NCI-H345 treated with DMSO at 0.1 percent for 48 hours (cell line): ENCODE measurements around the gene POGLUT2.

Source experiments
- DNase-seq: peaks from one replicate; lab custom pipeline; 2025; ENCODE audit not compliant: unreplicated experiment; lab: John Stamatoyannopoulos, UW

POGLUT2 gene

DNA sequence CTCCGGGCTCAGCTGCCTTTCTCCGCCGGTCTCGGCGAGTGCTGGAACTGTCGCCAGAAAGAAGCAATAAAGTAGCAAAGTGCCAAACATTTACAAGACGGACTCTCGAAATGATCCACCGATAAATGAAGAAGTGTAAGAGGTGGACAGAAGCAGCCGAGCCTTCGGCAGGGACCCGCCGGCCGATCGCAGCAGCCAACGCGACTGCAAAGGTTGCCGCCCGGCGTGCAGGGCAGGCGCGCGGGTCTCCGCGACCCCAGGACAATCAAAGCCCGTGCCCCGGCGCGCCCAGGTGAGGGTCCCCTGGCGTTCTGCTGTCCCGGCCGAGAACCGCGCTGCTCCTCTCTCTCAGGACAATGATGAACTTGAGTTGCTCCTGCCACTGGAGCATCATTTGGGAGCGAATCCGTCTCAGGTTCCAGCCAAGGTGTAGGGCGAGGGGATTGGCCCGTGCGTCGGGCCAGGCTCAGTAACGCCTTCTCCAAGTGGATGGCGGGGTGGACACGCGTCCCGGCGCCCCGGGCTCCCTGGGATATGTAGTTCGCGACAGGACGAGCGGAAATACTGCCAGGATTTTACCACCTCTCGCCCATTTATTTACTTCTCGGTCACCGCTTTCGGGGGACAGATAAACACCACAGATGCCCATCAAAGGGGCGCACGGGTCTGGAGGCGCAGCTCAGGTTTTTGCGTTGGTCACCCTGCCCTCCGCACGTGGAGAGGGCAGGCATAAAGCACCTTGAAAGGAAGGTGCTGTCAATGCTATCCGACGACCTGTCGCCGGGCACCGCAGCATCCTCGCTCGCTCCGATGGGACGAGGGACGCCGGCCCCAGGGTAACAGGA, at the start of gene POGLUT2, which contains the start of gene BIVM:
Gene POGLUT2 (minus strand): TSS at position 396 of the 845 bp plus-strand sequence. CDS start 306 bp downstream, at position 90.
Gene BIVM (plus strand): TSS at position 539 of the 845 bp plus-strand sequence. CDS start 8,149 bp downstream, outside the sequence.
- peak; percentile 83 for DNase-seq

DNA sequence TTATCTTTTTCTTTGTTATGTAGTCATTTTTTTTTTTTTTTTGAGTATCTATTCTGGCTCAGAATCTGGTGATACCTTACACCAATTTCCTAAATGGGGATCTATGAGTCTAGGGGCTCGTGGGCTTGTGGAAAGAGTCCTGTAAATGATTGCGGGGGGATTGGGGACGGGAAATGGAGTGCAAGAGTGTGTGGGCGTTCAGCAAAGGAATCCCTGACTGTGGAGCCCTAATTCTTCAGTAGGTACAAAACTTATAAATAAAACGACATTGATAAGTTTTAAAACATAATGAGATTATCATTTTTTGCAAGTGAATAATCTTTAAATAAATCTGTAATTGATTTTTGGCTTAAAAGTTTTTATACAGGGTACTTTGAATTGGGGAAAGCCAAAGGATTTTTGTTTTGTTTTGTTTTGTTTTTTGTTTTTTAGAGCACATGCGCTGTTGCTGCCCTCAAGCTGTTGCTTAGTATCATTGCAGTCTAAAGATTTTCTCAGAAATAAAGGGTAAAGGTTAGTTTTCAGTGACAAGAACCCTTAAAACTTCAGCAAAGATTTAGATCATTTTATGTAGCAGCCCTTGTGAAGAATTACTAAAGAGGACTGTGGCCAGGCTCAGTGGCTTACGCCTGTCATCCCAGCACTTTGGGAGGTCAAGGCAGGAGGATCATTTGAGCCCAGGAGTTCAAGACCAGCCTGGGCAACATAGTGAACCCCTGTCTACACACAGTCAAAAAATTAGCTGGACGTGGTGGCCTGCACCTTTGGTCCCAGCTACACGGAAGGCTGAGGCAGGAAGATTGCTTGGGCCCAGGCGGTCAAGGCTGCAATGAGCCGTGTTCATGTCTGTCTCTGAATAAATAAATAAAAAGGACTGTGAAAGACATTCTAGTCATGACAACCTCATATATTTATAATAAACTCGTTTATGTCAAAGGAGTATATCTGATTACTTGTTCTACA, 48.8 kb upstream of the POGLUT2 start:
- DNase-seq: peak; percentile 12

DNA sequence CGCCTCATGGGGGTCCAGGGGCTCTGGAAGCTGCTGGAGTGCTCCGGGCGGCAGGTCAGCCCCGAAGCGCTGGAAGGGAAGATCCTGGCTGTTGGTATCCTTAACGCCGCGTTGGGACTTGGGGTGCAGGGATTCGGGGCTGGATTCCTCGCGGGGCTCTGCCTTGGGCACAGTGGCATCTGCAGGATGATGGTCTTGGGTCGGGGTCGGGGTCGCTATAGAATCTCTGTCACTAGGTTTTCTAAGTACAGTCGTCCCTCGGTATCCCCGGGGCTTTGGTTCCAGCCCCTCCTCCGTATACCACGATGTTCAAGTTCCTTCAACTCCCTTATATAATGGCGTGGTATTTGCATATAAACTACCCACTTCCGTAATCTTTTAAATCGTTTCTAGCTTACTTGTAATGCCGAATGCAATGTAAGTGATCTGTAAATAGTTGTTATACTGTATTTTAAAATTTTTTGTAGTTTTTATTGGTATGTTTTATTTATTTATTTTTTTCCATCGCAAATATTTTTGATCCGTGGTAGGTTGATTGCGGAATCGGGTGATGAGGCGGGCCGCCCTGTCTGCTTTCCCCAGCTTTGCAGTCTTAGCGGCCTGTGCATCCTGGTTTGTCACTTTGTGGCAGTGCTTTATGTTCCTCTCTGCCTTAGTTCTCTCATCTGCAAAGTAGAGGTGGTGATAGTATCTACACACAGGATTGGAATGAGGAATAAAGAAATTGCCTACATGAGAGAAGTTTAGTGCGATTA, 47.7 kb upstream of the POGLUT2 start:
- peak; percentile 23 for DNase-seq

DNA sequence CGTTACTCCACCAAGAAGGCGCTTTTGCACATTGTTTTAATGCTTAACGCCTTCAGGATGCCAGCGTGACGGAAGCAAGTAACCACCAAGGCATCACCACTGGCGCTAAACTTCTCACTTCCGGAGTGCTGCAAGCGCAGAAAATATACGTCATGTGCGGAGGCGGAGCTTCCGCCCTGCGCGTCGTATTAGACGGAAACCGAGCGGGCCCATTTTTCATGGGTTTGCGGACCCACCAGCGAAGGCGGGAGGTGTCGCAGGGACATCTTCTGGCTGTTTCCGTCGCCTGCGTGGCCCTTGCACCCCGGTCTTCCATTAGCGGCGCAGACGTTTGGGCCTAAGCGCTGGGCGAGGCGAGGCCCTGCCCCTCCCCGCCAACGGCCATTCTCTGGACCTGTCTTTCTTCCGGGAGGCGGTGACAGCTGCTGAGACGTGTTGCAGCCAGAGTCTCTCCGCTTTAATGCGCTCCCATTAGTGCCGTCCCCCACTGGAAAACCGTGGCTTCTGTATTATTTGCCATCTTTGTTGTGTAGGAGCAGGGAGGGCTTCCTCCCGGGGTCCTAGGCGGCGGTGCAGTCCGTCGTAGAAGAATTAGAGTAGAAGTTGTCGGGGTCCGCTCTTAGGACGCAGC, 47.0 kb upstream of the POGLUT2 start, which contains the start of gene ERCC5:
Gene ERCC5 (plus strand): TSS at position 403 of the 631 bp plus-strand sequence. CDS start 235 bp downstream, outside the sequence.
- peak; percentile 85 for DNase-seq

DNA sequence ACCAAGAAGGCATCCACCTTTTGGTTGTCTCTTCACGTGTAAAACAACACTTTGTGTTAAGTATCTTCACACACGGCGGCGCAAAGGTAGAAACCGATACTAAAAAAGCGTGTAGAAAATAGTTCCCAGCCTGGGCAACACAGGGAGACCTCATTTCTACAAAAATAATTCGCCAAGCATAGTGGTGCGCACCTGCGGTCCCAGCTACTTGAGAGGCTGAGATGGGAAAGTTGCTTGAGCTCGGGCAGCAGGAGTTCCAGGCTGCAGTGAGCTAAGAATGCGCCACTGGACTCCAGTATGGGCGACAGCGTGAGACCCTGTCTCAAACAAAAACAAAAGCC, 46.5 kb upstream of the POGLUT2 start:
- no peak for DNase-seq

DNA sequence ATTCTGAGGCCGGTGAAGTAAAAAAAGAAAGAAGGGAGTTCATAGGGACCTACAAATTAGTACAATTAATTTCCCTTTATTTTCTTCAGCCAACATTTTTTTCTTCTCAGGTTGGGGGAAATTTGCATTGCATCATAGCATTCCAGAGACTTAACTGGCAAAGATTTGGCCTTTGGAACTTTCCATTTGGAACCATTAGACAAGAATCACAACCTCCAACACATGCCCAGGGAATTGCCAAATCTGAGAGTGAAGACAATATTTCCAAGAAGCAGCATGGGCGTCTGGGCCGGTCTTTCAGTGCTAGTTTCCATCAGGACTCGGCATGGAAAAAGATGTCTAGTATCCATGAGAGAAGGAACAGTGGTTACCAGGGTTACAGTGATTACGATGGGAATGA, 40.7 kb upstream of the POGLUT2 start:
- no peak for DNase-seq

DNA sequence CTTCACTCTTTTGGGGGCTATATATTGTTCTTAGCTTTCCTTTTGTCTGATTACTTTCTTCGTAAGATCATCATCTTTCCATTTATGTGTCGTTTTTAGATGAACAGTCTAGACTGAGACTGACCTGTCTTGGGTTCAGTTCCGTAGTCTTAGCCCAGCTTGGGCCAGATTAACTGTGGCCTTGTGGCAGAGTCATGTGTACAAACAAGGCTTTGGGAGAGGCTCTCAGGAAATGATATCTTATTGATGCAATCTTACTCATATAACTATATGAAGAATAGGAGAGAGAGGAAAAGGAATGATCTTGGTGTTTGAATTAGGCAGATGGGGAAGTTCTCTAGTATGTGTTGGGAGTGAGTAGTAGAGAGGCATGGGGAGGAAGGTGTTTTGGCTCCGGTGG, 40.2 kb upstream of the POGLUT2 start:
- DNase-seq: no peak

DNA sequence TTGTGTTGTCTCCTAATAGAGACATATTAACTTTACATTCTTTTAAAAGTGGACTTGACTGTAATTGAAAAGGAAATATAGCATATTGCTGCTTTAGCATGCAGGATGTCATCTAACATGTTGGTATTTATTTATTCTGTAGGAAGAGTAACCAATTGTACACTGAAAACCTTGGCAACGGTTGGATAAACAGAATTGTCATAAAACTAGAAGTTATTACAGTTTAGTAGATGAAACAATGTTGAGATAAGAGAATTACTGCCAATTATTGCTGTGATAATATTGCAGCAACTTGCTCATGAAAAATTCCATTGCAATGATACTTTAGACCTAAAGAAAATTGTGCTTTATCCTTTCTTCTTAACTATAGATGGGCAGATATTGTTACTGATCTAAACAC, 39.5 kb upstream of the POGLUT2 start:
- DNase-seq: no peak

DNA sequence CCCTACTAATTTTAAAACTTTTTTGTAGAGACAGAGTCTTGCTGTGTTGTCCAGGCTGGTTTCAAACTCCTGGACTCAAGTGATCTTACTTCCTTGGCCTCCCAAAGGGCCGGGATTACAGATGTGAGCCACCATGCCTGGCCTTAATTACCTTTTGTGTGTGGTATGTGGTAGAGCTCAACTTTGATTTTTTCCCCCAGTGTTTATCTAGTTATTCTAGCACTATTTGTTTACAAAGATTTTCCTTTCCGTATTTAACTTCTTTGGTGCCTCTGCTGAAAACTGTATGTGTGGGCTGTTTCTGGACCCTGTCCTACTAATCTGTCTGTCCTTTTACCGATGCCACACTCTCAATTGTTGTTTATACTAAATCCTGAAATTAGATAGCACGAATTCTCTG, 37.7 kb upstream of the POGLUT2 start:
- DNase-seq: no peak

DNA sequence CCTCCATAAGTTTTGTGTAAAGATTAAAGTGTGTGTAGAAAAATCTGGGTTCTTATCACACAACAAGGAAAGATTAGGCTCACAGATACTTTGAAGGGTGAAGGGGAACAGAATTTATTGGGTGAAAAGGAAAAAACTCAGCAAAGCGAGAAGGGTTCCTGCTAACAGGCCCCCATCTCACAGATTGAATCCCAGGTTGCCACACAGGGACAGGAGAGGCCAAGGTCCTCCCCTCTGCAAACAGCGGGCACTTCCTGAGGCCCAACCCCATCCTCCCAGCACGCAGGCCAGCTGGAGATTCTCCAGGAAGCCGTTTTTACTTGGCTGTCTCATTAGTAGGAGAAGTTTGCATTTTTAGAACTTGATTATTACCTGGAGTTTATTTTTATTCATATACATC, 31.9 kb upstream of the POGLUT2 start:
- DNase-seq: no peak

DNA sequence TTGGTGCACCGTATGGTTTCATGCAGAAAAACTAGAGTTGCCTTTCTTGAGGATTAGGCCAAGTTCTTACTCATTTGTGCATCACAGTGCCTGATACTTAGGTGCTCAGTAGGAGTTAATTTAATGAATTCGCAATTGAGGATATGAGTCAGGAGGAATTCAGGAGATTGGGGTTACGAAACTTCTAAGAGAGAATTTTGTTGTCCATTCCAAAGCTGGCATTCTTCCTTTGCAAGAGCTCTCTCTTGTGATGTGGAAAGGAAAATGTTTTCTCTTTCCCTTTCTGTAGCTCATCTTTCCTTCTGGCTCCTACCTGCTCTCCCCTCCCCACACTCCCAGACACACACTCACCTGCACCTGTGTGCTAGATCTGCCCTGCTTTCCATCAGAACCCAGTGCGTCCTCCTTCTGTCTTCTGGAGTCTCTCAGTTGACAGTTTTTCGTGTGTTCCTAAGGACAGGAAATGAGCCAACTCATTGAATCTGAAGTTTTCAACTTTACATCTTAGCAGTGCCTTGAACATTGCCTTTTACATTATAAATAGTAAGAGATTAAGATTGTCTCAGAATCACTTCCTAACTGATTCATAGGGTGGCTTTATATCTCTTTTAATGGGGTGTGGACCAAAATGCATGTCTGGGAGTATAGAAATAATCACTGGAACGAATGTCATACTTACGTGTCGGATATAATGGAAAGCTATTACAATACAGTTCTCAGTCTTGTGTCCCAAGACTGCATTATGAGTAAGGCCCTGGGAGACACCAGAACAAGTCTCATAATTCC, 27.3 kb upstream of the POGLUT2 start:
- DNase-seq: no peak

DNA sequence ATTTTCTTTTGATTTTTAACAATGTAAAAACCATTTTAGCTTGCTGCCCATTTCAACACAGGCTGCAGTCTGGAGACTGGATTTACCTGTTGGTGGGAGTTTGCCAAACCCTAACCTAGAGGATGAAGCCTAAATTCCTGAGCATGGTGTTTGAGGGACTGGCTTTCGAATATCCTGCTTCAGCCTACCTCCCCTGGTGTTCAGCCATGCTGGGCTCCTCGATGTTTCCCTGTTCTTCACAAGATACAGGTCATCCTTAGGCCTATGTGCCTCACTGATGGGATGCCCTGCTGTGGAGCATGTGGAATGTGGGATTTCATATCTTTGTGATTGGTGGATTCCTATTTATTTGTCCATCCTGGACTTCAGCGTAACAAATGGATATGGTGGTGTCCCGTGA, 26.6 kb upstream of the POGLUT2 start:
- no peak for DNase-seq

DNA sequence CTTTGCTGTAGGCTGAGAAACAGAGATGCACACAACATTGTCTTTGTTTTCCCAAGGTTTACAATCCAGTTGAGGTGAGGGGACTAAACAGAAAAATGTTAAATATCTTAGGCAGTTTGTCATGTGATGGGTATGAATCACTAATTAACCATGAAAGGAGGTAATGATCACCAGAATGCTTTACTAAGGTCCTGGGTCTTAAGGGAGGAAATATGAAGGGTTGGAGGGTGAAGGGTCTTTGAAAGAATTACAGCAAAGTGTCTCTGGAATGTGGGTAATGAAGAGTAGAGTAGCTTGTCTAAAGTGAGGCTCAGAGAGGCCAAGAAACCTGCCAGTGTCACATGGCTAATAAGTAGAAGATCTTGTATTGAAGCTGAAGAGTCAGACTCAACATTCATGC, 19.1 kb upstream of the POGLUT2 start:
- DNase-seq: no peak

DNA sequence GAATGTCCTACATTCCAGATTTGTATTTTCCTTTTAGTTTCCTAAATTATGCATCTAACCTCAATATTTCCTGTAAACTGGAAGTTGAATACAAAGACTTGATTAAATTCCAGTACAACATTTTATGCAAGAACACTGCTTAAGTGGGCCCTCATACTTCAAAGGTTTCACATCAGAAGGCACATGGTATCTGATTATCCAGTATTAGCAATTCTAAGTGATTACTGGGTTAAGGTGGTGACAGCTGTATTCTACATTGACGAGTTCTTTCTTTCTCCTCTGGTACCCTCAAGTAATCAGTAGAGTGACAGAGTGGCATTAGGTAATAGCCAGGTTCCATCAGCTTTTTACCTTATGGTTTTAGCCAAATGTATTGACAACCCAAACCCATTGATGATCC, 18.5 kb upstream of the POGLUT2 start:
- DNase-seq: no peak

DNA sequence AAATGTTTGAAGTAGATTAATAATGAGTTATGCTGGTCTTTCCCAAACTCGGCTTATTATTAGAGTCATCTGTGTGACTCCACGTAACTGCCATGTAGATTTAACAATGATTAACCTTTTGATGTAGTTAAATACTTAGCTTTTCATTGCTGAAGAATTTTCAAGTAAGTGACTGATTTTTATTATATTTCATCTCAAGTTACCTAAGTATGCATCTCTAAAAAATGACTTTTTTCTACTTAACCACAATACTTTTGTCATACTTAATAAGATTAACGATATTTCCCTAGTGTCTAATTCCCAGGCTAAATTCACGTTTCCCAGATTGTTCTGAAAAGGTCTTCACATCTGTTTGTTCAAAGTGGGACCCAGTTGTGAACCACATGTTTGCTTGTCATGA, 17.9 kb upstream of the POGLUT2 start:
- no peak for DNase-seq

DNA sequence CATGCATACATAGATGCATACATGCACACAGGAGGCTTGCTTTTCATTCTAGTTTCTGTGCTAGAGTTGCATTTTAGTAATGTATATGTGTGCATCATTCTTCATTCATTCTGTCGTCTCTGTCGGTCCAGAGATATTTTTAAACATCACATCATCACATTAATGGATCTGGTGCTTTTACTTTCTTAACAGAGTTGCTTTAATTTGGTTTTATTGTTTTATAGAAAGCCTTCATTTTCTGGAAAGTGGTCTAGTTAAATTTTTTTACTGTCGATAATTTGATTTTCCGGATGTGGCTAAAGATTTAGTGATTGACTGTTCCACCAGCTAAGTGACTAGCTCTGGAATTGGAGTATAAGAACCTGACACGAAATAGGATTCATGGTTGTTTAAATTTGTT, 17.0 kb upstream of the POGLUT2 start:
- no peak for DNase-seq

DNA sequence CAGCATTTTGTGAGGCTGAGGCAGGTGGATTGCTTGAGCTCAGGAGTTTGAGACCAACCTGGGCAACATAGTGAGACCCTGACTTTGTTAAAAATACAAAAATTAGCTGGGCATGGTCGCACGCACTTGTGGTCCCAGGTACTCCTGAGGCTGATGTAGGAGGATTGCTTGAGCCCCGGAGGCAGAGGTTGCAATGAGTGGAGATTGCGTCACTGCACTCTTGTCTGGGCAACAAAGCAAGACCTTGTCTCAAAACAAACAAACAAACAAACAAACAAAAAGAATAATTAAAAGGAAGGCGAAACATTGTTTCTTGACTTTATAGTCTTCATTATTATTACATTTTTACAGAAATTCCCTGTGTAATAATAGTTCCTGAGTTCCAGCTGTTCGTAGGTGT, 16.0 kb upstream of the POGLUT2 start:
- no peak for DNase-seq

DNA sequence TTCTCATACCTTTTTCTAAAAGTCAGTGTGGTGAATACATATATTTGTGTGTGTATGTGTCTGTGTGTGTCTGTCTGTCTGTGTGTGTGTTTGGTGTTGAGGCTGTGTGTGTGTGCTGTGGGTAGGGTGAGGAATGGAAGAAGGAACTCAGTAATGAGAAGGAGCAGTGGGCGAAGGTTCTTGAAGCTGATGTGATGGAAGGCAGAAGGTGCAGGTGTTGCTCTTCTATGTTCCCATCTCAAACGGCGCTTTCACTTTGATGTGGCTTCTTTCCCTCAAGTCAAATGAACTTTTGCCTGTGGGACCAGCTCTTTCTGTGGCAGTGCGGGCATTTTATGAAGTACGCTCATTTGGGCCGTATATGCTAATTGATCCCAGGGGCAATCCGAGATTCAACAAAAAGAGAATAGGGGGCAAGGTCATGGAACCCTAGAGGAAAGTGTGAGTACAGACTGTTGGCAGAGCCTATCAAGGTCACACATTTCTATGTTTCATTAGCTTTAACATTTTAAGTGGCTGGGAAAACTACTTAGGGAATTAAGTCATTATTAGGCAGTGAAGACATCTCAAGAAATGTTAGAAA, 15.3 kb upstream of the POGLUT2 start:
- DNase-seq: no peak

DNA sequence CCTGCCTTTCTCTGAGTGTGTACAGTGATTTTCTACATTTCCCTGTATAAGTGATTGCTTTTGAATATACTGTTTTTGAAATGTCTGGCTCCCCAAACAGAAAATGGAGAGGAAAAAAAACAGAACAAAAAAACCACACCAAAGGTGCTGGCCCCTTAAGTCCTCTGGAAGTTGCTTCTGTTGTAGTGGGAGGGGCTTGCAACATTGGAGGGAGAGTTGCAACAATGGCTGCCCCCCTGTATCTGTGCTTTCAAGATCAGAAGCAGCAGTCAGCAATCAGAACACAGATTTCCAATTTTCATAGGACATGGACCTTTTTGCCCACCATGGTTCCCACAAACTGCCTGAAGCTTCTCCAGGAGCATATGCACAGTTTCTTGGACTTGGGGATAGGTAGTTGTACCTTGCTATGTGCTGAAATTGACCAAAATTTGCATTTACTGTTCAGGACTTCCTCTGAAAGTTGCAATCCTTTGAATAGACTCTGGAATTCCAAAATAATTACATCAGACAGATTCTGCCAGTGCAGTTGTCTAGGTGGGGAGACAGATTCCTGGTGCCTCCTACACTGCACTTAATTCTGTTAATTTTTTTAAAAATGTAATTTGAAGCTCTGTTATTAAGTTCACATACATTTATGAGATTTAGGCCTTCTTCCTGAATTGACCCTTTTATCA, 14.0 kb upstream of the POGLUT2 start:
- DNase-seq: no peak
